ENCODE measurements around the gene TMEM107.

DNA sequence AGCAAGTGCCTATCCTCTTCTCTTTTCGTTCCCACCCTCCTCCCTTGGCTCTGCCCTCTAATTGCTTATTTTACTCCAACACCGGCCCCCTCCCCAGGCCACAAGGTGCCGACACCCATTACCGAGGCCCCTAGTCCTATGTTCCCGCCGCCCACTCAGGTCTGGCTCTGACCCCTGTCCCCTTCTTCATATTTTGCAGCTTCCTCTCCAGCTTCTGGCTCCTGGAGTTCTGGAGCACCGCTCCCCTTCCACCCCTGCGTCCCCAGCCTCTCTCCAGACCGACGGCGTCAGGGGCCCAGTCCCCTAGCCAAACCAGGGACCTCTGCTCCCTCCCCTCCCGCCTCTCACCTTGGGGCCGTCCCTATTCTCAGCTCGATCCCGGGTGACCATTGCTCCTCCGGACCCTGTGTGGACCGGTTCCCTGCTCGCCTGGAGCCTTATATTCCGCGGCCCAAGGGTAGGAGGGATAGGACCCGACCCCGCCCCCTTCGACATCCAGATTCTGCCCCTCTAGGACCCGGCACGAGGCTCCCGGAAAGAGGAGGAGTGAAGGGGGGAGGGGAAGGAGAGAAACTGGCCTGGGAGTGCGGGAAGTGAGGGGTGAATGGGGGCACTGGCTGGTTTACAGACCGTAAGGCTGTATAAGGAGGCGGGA is 52.4 kb downstream of the TMEM107 start, which contains the start of gene HES7:
- TF ChIP-seq, protein P1, sequence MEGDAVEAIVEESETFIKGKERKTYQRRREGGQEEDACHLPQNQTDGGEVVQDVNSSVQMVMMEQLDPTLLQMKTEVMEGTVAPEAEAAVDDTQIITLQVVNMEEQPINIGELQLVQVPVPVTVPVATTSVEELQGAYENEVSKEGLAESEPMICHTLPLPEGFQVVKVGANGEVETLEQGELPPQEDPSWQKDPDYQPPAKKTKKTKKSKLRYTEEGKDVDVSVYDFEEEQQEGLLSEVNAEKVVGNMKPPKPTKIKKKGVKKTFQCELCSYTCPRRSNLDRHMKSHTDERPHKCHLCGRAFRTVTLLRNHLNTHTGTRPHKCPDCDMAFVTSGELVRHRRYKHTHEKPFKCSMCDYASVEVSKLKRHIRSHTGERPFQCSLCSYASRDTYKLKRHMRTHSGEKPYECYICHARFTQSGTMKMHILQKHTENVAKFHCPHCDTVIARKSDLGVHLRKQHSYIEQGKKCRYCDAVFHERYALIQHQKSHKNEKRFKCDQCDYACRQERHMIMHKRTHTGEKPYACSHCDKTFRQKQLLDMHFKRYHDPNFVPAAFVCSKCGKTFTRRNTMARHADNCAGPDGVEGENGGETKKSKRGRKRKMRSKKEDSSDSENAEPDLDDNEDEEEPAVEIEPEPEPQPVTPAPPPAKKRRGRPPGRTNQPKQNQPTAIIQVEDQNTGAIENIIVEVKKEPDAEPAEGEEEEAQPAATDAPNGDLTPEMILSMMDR (conservative IDR thresholded peaks at IDR 0.05 in 1 of 2, IDR thresholded peaks at IDR 0.05 in 1 of 2; ENCODE audit: extremely low read depth in 1 of 2, insufficient read depth in 1 of 2, low read depth in 1 of 2, low read length in 2 of 2) = no peak
- TF ChIP-seq EZH2 (IDR thresholded peaks at IDR 0.05; ENCODE audit: borderline replicate concordance, low read length) = no peak

Data from mammary epithelial cell (primary cell).